ENCODE measurements around the gene KIF25.

The KIF25 gene

GRCh38 chr6:168020242-168020641 lies 22.8 kb downstream of the KIF25 start:
- DNase-seq, result no peak

DNA sequence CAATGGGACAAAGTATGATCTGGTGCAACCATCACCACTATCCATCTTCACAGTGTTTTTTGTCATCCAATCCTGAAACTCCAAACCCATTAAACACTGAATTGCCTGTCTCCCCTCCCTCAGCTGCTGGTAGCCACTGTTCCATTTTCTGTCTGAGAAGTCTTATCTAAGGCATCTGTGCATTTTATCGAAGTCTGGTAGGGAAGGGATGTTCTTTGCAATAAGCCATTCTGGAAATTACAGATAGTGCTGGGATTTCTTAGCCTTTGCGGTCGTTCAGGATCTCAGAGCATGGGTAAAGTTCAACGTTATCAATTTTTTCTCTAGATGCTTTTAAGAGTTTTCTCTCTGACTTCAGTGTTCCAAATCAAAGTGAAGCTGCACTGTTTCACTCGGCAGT lies 24.1 kb downstream of the KIF25 start:
- DNase-seq, result no peak

DNA sequence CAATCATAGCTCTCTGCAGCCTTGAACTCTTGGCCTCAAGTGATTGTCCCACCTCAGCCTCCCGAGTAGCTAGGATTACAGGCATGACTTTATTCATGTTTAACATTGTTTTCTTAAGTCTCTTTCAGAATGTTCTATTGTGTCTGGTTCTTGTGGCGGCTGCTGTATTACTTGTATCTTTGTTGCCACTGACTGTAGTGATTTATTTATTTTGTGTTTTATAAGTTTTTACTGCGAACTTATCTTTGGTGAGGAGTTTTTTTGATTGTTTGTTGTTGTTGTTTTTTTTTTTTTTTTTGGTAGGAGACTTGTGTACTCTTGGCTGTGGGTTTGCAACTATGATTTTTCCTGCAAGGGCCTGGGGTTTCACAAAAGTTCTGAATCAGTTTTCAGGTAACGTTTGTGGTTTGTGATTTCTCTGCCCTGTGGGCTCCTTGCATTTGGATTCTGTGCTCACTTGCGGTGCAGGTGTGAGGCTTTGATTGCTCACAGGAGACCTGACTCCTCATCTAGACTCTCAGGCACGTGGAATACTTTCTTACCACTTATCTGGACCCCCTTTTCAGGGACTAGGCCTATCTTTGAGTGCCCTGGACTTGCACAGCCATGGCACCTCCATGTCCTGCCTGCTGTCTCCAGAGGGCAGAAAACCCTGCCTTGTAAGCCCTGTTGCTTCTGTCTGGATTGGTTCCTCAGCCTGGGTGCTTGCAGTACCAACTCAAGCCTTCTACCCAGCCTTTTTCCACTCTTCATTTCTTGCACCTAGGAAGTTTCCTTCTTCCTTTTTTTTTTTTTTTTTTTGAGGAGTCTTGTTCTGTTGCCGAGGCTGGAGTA lies 25.2 kb downstream of the KIF25 start:
- DNase-seq, result no peak

GRCh38 chr6:168024951-168025510 lies 27.6 kb downstream of the KIF25 start:
- no peak for DNase-seq

DNA sequence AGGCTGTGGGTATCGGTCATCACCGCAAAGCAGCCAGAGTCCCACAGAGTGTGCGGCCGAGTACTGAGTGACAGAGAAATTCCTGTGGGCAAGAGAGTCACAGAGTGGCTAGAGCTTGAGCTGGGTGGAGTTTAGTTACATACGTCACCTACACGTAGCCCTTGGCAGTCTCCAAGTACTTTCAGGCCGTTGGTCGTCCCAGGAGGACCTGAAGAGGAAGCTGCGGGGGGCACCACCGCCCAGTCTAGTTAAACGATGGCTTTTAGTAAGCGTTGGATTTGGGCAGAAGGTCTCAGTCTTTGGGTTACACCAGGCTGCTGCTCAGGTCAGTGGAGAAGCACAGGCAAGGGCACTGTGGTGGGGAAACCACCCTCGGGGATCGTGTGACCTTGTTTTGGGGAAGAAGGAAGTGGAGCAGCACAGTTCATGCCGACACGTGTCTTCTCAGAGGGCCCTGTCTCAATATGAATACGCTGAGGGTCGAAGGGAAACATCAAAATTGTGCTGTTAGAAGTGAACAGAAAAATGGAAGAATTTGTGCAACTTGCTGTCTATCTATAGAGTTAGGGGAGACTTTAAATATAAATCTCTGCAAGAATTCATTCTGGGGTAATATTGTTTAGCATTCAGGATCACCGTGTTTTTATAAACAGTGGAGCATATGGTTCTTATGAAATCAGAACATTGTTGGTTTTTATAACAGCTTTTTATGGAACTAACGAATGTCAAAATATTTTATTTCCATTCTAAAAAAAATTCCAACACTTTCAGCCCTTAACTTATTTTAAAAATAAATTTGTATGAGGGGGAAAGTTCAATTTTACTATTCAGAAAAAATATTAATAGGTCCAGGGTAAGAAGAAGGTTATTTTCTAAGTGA lies 28.6 kb downstream of the KIF25 start:
- no peak for DNase-seq

DNA sequence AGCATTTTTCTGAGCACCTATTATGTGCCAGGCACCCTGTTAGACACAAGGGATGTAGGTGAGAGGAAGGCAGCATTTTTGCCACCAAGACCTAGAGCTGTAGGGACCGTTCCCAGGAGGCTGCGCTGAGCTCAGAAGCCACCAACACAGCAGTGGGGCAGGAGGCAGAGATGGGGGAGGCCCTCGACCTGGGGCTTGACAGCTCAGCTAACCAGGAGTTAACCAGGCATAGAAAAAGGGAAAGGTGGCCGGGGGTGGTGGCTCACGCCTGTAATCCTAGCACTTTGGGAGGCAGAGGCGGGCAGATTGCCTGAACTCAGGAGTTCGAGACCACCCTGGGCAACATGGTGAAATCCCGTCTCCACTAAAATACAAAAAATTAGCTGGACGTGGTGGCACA lies 29.5 kb downstream of the KIF25 start:
- no peak for DNase-seq

DNA sequence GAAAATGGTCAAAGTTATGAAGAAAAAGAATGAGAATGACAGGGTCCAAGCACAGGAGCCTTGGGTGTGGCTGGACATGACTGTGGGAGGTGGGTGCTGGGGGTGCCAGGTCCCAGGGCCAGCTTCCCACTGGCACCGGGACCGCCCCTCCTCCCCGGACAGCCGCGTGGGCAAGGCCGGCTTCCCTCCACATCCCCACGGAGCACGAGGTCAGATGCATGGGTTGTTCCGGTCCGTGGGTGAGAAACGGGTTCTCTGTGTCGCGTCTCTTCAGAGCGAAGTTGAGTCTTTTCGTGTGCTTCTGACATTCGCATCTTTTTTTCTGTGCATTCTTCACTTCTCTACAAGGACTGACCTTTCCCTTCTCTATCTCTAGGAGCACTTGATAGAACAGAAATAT lies 30.1 kb downstream of the KIF25 start:
- no peak for DNase-seq

- DNase-seq, result no peak
Measured at GRCh38 chr6:168028181-168028580, 30.7 kb downstream of the KIF25 start.

DNA sequence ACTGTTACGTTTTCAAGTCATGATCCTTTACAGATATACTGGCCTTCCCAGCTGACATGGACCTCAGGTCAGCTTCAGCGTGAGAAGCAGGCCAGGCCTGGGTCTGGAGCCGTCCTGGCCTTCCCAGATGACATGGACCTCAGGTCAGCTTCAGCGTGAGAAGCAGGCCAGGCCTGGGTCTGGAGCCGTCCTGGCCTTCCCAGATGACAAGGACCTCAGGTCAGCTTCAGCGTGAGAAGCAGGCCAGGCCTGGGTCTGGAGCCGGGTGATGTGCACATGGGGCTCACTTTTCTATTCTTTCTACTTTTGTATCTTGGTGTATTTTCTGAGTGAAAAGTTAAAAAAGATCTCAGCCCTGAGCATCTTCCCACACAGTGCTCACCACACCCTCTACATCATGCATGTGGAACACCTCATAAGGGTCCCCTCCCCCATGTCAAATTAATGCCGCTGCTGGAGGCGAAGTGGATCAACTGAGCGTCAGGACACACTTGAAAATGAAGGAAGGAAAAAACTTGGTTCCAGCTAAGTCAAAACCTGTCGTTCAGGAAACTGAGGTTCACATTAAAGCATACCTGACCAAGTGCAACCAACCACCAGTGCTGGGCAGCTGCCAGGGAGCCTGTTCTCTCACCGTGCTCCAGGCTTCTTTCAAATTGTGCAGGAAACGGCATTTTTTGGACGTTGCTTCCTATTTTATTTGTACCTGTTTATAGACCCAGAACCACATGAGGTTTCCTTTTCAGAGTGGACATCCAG lies 32.2 kb downstream of the KIF25 start:
- no peak for DNase-seq

DNA sequence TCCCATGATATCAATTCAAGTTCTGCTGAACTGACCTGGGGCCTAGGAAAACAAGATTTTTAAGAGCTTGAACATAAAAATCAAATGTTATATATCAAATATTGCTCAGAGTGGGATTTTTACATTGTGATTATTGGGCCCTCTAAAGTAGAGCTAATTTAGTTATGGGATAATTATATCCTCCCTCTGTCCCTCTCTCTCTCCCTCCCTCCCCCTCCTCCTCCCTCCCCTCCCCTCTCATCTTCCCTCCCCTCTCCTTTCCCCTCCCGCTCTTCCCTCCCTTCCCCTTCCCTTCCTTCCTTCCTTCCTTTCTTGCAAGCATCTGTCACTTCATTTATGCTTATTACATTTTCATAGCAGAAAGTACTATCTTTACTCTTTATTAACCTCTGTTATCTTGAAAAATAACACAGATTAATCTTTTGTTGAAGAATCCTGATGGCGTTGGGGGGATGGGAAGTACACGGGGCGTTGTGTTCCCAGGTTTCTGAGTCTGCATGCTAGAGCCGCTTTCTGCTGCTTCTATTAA lies 32.8 kb downstream of the KIF25 start:
- DNase-seq, result no peak

DNA sequence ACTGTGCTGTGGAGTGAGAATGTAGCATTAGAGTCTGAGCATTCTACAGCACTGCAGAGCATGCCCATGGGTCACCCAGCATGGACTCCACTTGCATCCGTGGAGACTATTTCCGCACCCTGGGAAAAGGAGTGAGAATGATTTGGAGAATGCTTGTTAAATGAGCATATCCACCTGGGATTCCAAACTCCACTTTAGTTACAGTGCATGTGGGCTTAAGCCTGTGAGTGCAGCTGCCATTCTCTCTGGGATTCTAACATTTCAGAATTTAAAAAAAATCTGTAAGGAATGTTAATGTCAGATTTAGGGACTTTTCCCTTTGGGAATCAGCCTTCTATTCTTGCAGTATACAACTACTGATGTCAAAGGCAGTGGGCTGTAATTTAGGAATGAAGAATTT lies 33.4 kb downstream of the KIF25 start:
- no peak for DNase-seq

DNA sequence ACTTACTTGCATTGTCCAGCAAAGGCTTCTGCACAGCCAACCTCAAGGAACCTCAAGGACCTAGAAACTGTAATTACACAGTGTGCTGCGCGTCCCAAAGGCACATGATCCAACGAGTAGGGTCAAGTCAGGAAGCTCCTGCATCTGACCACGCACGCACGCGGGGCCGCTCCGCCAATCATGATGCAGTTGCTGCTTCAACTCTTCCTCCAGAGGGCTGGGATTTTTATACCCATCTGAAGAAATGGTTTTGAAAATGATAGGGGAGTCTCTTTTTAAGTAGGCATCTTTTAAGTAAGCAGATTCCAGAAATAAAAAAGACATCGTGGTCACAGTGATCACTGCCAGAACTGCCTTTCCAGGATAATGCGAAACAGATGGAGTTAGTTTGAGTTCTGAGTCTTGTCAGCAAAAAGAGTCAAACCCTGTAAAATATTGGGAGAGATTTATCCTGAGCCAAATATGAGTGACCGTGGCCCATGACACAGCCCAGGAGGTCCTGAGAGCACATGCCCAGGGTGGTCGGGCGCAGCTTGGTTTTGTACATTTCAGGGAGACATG lies 34.0 kb downstream of the KIF25 start:
- DNase-seq, result no peak

- no peak for DNase-seq
Measured at GRCh38 chr6:168032005-168032760, 34.7 kb downstream of the KIF25 start.

DNA sequence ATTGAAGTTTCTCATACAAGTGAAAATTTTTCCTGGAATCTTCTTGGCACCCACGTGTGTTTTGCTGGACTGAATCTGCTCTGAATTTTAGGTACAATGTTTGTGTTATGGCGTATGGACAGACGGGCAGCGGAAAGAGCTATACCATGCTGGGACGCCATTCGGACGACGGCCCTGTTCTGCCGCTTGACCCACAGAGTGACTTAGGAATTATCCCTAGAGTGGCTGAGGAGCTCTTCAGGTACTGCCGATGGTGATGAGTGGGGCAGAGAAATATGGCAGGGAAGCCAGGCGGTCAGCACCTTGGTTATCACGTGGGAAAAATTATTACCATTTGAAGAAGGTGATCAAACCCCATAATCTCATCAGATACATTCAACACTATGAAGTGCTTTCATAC lies 36.3 kb downstream of the KIF25 start:
- DNase-seq, result no peak

GRCh38 chr6:168034537-168034936 lies 37.1 kb downstream of the KIF25 start:
- DNase-seq, result no peak

DNA sequence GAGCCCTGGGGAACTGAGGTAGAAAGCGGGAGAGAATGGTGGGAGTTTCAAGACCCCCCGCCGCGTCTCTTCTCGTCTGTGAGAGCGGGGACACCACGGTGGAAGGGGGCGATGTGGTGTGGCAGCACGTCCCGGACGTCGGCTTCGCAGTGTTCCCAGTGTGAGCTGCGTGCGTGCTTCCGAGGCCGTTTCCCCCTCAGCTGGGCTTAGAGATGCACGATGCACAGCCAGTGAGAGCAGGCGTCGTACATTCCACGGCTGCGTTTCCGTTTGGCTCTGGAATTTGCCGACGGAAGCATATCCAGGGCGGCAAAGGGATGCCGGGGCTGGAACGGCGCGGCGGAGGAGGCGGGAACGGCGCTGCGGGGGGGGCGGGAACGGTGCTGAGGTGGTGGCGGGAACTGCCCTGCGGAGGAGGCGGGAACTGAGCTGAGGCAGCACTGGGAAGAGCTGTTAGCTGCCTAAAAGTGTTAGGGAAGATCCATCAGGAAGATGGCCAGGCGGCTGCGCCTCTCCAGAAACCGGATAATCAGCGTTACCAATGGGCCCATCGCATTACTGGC lies 37.7 kb downstream of the KIF25 start:
- DNase-seq, result peak; percentile 1

DNA sequence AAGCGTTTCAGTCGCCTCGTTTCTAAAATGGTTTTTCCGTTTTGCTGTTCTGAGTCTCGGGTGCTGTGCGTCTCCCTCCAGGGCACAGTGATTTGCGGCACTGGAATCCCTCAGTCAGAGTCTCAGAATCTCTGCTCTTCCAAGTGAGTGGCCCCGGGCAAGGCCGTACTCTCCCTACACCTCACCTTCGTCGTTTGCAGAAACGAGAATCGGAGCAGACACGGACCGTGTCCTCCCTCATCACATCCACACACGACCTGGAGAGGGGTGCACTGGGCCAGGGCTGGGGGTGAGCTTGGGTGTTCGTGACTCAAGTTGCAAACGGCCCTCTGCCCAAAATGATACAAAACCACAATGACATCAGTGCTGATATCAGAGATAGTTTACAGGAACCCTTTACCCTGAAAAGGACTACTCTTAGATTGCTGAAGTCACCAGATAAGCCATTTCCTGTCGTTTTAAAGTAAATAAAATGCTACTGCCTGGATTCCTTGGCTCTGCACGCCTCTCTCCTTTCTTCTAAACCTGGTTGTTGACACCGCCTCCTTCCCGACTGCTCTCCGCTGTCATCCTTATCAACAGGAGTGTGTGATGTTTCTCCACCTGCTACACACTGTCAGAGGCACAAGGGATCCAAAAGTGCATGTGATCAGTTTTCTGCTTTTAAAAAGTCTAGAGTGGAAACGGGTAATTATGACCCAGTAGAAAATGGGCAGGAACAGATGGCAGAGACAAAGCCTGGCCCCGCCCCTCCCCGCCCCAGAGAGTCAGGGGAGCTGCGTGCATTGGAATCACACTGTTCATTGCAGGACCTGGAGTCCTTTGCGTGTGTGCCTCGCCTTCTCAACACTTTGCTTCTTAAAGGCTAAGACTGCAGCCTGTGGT lies 38.4 kb downstream of the KIF25 start:
- DNase-seq, result peak; percentile 53

GRCh38 chr6:168037242-168037641 lies 39.8 kb downstream of the KIF25 start:
- no peak for DNase-seq

DNA sequence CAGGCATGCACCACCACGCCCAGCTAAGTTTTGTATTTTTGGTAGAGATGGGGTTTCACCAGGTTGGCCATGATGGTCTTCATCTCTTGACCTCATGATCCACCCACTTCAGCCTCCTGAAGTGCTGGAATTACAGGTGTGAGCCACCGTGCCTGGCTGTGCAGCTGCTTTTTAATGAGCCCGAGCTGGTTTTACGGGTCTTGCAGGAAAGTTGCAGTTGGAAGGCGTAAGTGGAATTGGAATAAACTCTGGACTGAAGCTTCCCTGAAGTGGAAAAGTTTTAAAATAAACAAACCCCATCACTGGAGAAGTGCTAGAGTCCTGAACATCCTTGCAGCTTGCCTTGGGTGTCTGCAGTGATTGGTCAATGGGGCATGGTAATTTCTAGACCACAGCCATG lies 40.4 kb downstream of the KIF25 start:
- no peak for DNase-seq

DNA sequence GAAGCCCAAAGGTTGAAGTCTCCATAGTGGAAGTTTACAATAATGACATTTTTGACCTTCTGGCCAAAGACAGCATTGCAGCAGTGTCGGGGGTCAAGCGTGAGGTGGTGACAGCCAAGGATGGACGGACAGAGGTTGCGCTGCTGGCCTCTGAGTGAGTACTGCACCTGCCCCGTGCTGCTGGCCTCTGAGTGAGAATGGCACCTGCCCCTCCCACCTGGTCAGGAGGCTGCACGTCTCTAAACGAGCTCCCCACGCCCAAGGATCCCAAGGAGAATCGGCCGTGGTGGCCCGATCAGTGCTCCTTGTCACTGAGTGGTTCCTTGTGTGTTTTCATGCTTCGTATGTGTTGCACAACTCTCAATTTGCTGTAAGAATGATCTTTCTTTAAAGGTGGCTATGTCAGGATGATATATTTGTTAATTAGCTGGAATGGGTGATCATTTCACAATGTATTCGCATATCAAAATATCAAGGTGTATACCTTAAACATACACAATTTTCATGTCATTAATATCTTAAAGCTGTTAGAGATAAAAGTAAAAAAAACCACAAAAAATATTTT lies 41.2 kb downstream of the KIF25 start:
- no peak for DNase-seq

All from DMS 273 treated with DMSO at 0.1 percent for 48 hours (cell line).